Left renal pelvis (tissue), 4 donors: Measurements from ENCODE around the gene LRRC3. TPM values are rescaled to one million over a fixed set of nuclear protein-coding genes. Genes with fewer than 3 reads are reported as not detected.
"Not testable (repeated sequence)": the region's sequence is repeated elsewhere in the genome, so short reads cannot be mapped to it uniquely, and the experiment has no call there.

Source experiments
- DNase-seq, 4 donors: peaks; one replicate each; pipeline ENCODE4 v3.0.0-alpha.2; 2013; ENCODE audit warnings: low read depth in 4 of 4, low spot score in 3 of 4
- polyA plus RNA-seq, 4 donors: library from polyadenylated mRNA; unstranded; fragments of 120-200 nt; gene quantifications; one replicate each; pipeline ENCODE4 v1.2.1, GENCODE V29; 2013; ENCODE audit not compliant: insufficient read length in 4 of 4

The LRRC3 gene
- polyA plus RNA-seq, 4 donors: 4.3 to 6.6 (median 4.6) TPM

GRCh38 chr21:44475266-44475845, 20.0 kb downstream of the LRRC3 start:
- no peak for DNase-seq

GRCh38 chr21:44477131-44477530, 21.8 kb downstream of the LRRC3 start:
- no peak for DNase-seq

GRCh38 chr21:44477712-44478111, 22.4 kb downstream of the LRRC3 start:
- no peak for DNase-seq

GRCh38 chr21:44478124-44478800, 23.0 kb downstream of the LRRC3 start:
- DNase-seq: no peak

- DNase-seq: no peak
These were observed 23.5 kb downstream of the LRRC3 start for GRCh38 chr21:44478801-44479167.

GRCh38 chr21:44479556-44480199, 24.4 kb downstream of the LRRC3 start:
- DNase-seq: not testable (repeated sequence)

- DNase-seq: no peak
These were observed 25.1 kb downstream of the LRRC3 start for GRCh38 chr21:44480200-44481053.

- no peak for DNase-seq
These were observed 27.4 kb downstream of the LRRC3 start for GRCh38 chr21:44482581-44483287.

GRCh38 chr21:44483288-44484237, 28.3 kb downstream of the LRRC3 start:
- no peak for DNase-seq

- DNase-seq: no peak
These were observed 29.4 kb downstream of the LRRC3 start for GRCh38 chr21:44484498-44485253.

GRCh38 chr21:44485254-44485793, 30.0 kb downstream of the LRRC3 start:
- no peak for DNase-seq

GRCh38 chr21:44485796-44486195, 30.5 kb downstream of the LRRC3 start:
- no peak for DNase-seq

- DNase-seq: no peak
These were observed 31.0 kb downstream of the LRRC3 start for GRCh38 chr21:44486302-44486701.

GRCh38 chr21:44487831-44488230, 32.5 kb downstream of the LRRC3 start:
- no peak for DNase-seq

- DNase-seq: no peak
These were observed 34.7 kb downstream of the LRRC3 start for GRCh38 chr21:44489962-44490361.

- no peak for DNase-seq
These were observed 35.1 kb downstream of the LRRC3 start for GRCh38 chr21:44490405-44490804.

- no peak for DNase-seq
These were observed 35.5 kb downstream of the LRRC3 start for GRCh38 chr21:44490816-44491215.

GRCh38 chr21:44492567-44493385, 37.5 kb downstream of the LRRC3 start:
- no peak for DNase-seq
